ENCODE results near the gene ORMDL3. TPM values are rescaled to one million over a fixed set of nuclear protein-coding genes. Genes with fewer than 3 reads are reported as not detected.
A peak's percentile ranks its signal among the peaks of the same experiment; 100 is the strongest.

ORMDL3 gene
- total and polyA plus RNA-seq, 4 experiments from 2014 or later: 79.6 to 161 (median 88.8) TPM

GRCh38 chr17:39970157-39970692, 42.8 kb upstream of the ORMDL3 start:
- intact Hi-C loops (cut with micrococcal nuclease): no loop called here

GRCh38 chr17:39969375-39969774, 42.0 kb upstream of the ORMDL3 start:
- ChIA-PET POLR2A (ENCODE audit: partially characterized antibody) (interaction anchor here (0.8 kb wide), 1 partner anchor 11 kb away, joined by 3 read pairs; no protein-coding TSS in a partner anchor), CTCF (ENCODE audit: partially characterized antibody) (interaction anchor here (0.8 to 2.1 kb wide), 2 partner anchors 11 to 12 kb away, joined by 3 to 10 read pairs; partner anchors contain the start of gene PSMD3)
- Mint-ChIP-seq H3K27me3 (peaks cover 9 to 17% of the 10 kb centered on the region in 2 donors), H3K27ac (no peak overlapping the region), H3K4me3 (no peak overlapping the region), H3K36me3 (no peaks in the 10 kb centered on the region), H3K4me1 (peaks cover 5 to 13% (median 11%) of the 10 kb centered on the region in 4 donors), H3K9me3 (no peaks in the 10 kb centered on the region)
- DNase-seq: no peak
- intact Hi-C loops (cut with micrococcal nuclease): no loop called here
- H3K4me3 ChIP-seq (ENCODE audit: low read length in 2 of 2): no peak overlapping the region
- H3K27me3 ChIP-seq (ENCODE audit: insufficient read depth, low read length): no peaks in the 10 kb centered on the region
- no peaks in the 10 kb centered on the region for H3K4me1 ChIP-seq (ENCODE audit: insufficient read depth, low read length)
- no peaks in the 10 kb centered on the region for H3K9me3 ChIP-seq (ENCODE audit: control insufficient read depth in 1 of 2, low read length in 2 of 2)
- H3K36me3 ChIP-seq (ENCODE audit: insufficient read depth, low read length): no peaks in the 10 kb centered on the region
- H3K27ac ChIP-seq (ENCODE audit: low read depth, low read length): no peak overlapping the region

More at GRCh38 chr17:39970157-39970692, 42.8 kb upstream of the ORMDL3 start:
- no peak overlapping the region for H3K27ac Mint-ChIP-seq
- peaks cover 9 to 17% of the 10 kb centered on the region in 2 donors for H3K27me3 Mint-ChIP-seq
- H3K27me3 ChIP-seq (ENCODE audit: insufficient read depth, low read length): no peaks in the 10 kb centered on the region
- CTCF ChIA-PET (ENCODE audit: partially characterized antibody): interaction anchor here (0.8 kb wide), 1 partner anchor 12 kb away, joined by 3 read pairs; no protein-coding TSS in a partner anchor
- no peak overlapping the region for H3K4me3 Mint-ChIP-seq
- H3K36me3 Mint-ChIP-seq: no peaks in the 10 kb centered on the region
- peaks cover 5 to 13% (median 11%) of the 10 kb centered on the region in 4 donors for H3K4me1 Mint-ChIP-seq
- no peaks in the 10 kb centered on the region for H3K36me3 ChIP-seq (ENCODE audit: insufficient read depth, low read length)
- no peaks in the 10 kb centered on the region for H3K4me1 ChIP-seq (ENCODE audit: insufficient read depth, low read length)
- H3K27ac ChIP-seq (ENCODE audit: low read depth, low read length): no peak overlapping the region
- DNase-seq: no peak
- POLR2A ChIA-PET (ENCODE audit: partially characterized antibody): interaction anchor here (1.0 kb wide), 1 partner anchor 10 kb away, joined by 3 read pairs; the partner anchor contains the start of gene PSMD3
- H3K4me3 ChIP-seq (ENCODE audit: low read length in 2 of 2): no peak overlapping the region
- H3K9me3 ChIP-seq (ENCODE audit: control insufficient read depth in 1 of 2, low read length in 2 of 2): no peaks in the 10 kb centered on the region
- no peaks in the 10 kb centered on the region for H3K9me3 Mint-ChIP-seq

- H3K36me3 Mint-ChIP-seq: no peaks in the 10 kb centered on the region
Measured at GRCh38 chr17:39968761-39969160, 41.4 kb upstream of the ORMDL3 start.

GRCh38 chr17:39966771-39967170, 39.4 kb upstream of the ORMDL3 start:
- DNase-seq: no peak

More at GRCh38 chr17:39968761-39969160, 41.4 kb upstream of the ORMDL3 start:
- Histone ChIP-seq H3K27ac (ENCODE audit: low read depth, low read length) (no peak overlapping the region), H3K4me3 (ENCODE audit: low read length in 2 of 2) (no peak overlapping the region), H3K4me1 (ENCODE audit: insufficient read depth, low read length) (peaks cover 6% of the 10 kb centered on the region), H3K27me3 (ENCODE audit: insufficient read depth, low read length) (no peaks in the 10 kb centered on the region), H3K36me3 (ENCODE audit: insufficient read depth, low read length) (no peaks in the 10 kb centered on the region), H3K9me3 (ENCODE audit: control insufficient read depth in 1 of 2, low read length in 2 of 2) (no peaks in the 10 kb centered on the region)
- CTCF ChIA-PET (ENCODE audit: partially characterized antibody): interaction anchor here (0.7 to 2.1 kb wide), 3 partner anchors 11 to 45 kb away, joined by 3 to 10 read pairs (median 4); partner anchors contain the start of gene PSMD3
- POLR2A ChIA-PET (ENCODE audit: partially characterized antibody): interaction anchor here (0.8 kb wide), 1 partner anchor 10 kb away, joined by 3 read pairs; no protein-coding TSS in a partner anchor
- intact Hi-C loops (cut with micrococcal nuclease): no loop called here
- H3K27me3 Mint-ChIP-seq: peaks cover 9 to 17% of the 10 kb centered on the region in 2 donors
- H3K4me3 Mint-ChIP-seq: no peak overlapping the region
- no peak overlapping the region for H3K27ac Mint-ChIP-seq
- no peaks in the 10 kb centered on the region for H3K9me3 Mint-ChIP-seq
- H3K4me1 Mint-ChIP-seq: peaks cover 8 to 17% (median 16%) of the 10 kb centered on the region in 4 donors
- DNase-seq: no peak

GRCh38 chr17:39965017-39965699, 37.8 kb upstream of the ORMDL3 start:
- no peak overlapping the region for H3K27ac ChIP-seq (ENCODE audit: low read depth, low read length)
- peaks cover 4 to 9% of the 10 kb centered on the region in 2 donors for H3K27me3 Mint-ChIP-seq
- no peak overlapping the region for H3K4me3 Mint-ChIP-seq
- DNase-seq: no peak
- no peaks in the 10 kb centered on the region for H3K27me3 ChIP-seq (ENCODE audit: insufficient read depth, low read length)
- peaks cover 16 to 48% (median 31%) of the 10 kb centered on the region in 4 donors for H3K4me1 Mint-ChIP-seq
- intact Hi-C loops (cut with micrococcal nuclease): no loop called here
- H3K27ac Mint-ChIP-seq: peak overlapping the region in 2 of 7 donors; percentile 42 to 75
- H3K4me3 ChIP-seq (ENCODE audit: low read length in 2 of 2): no peak overlapping the region
- ChIA-PET POLR2A (ENCODE audit: partially characterized antibody) (interaction anchor here (4.5 kb wide), 1 partner anchor 15 kb away, joined by 32 read pairs; the partner anchor contains the start of gene PSMD3), CTCF (ENCODE audit: partially characterized antibody) (interaction anchor here (0.9 to 14.6 kb wide), 2 partner anchors 15 to 61 kb away, joined by 3 to 197 read pairs; partner anchors contain the start of gene PSMD3)
- H3K9me3 Mint-ChIP-seq: no peaks in the 10 kb centered on the region
- H3K36me3 Mint-ChIP-seq: no peaks in the 10 kb centered on the region
- peaks cover 24% of the 10 kb centered on the region for H3K4me1 ChIP-seq (ENCODE audit: insufficient read depth, low read length)
- H3K9me3 ChIP-seq (ENCODE audit: control insufficient read depth in 1 of 2, low read length in 2 of 2): no peaks in the 10 kb centered on the region
- no peaks in the 10 kb centered on the region for H3K36me3 ChIP-seq (ENCODE audit: insufficient read depth, low read length)

More at GRCh38 chr17:39966771-39967170, 39.4 kb upstream of the ORMDL3 start:
- Mint-ChIP-seq H3K27me3 (peaks cover 8 to 12% of the 10 kb centered on the region in 2 donors), H3K9me3 (no peaks in the 10 kb centered on the region), H3K4me1 (peaks cover 13 to 35% (median 28%) of the 10 kb centered on the region in 4 donors), H3K27ac (peak overlapping the region in 4 of 7 donors; percentile 17 to 68 (median 44)), H3K36me3 (no peaks in the 10 kb centered on the region), H3K4me3 (peak overlapping the region in 2 of 8 donors; percentile 6 to 36)
- intact Hi-C loops (cut with micrococcal nuclease): no loop called here
- Histone ChIP-seq H3K36me3 (ENCODE audit: insufficient read depth, low read length) (no peaks in the 10 kb centered on the region), H3K27ac (ENCODE audit: low read depth, low read length) (no peak overlapping the region), H3K27me3 (ENCODE audit: insufficient read depth, low read length) (no peaks in the 10 kb centered on the region), H3K9me3 (ENCODE audit: control insufficient read depth in 1 of 2, low read length in 2 of 2) (no peaks in the 10 kb centered on the region), H3K4me3 (ENCODE audit: low read length in 2 of 2) (no peak overlapping the region), H3K4me1 (ENCODE audit: insufficient read depth, low read length) (peaks cover 24% of the 10 kb centered on the region)
- ChIA-PET POLR2A (ENCODE audit: partially characterized antibody) (no interaction called here), CTCF (ENCODE audit: partially characterized antibody) (interaction anchor here (0.8 to 14.6 kb wide), 2 partner anchors 14 to 343 kb away, joined by 3 to 197 read pairs; partner anchors contain the start of gene PSMD3)

GRCh38 chr17:39963829-39964228, 36.4 kb upstream of the ORMDL3 start:
- peaks cover 19 to 55% (median 35%) of the 10 kb centered on the region in 4 donors for H3K4me1 Mint-ChIP-seq
- no peak overlapping the region for H3K4me3 ChIP-seq (ENCODE audit: low read length in 2 of 2)
- H3K36me3 Mint-ChIP-seq: no peaks in the 10 kb centered on the region
- no peaks in the 10 kb centered on the region for H3K27me3 ChIP-seq (ENCODE audit: insufficient read depth, low read length)
- peak in 4 of 5 donors; percentile 17 to 51 (median 27) for DNase-seq
- H3K4me3 Mint-ChIP-seq: peak overlapping the region in 6 of 8 donors; percentile 13 to 83 (median 47)
- peak overlapping the region in 6 of 7 donors; percentile 38 to 95 (median 81) for H3K27ac Mint-ChIP-seq
- CTCF ChIA-PET (ENCODE audit: partially characterized antibody): interaction anchor here (1.0 to 14.6 kb wide), 2 partner anchors 12 to 17 kb away, joined by 5 to 197 read pairs; partner anchors contain the start of gene PSMD3
- H3K36me3 ChIP-seq (ENCODE audit: insufficient read depth, low read length): no peaks in the 10 kb centered on the region
- H3K4me1 ChIP-seq (ENCODE audit: insufficient read depth, low read length): peaks cover 30% of the 10 kb centered on the region
- POLR2A ChIA-PET (ENCODE audit: partially characterized antibody): interaction anchor here (0.5 to 4.5 kb wide), 3 partner anchors 10 to 25 kb away, joined by 3 to 32 read pairs (median 3); partner anchors contain the start of gene PSMD3
- intact Hi-C loops (cut with micrococcal nuclease): no loop called here
- H3K9me3 ChIP-seq (ENCODE audit: control insufficient read depth in 1 of 2, low read length in 2 of 2): no peaks in the 10 kb centered on the region
- peaks cover 2 to 5% of the 10 kb centered on the region in 2 donors for H3K27me3 Mint-ChIP-seq
- H3K27ac ChIP-seq (ENCODE audit: low read depth, low read length): no peak overlapping the region
- H3K9me3 Mint-ChIP-seq: peaks cover 0 to 2% (median 0%) of the 10 kb centered on the region in 8 donors

All from CD4-positive, alpha-beta memory T cell (primary cell).